Heart right ventricle (tissue), 16 donors: ENCODE measurements around the gene MYO1D. TPM values are rescaled to one million over a fixed set of nuclear protein-coding genes. Genes with fewer than 3 reads are reported as not detected.

Experiments used
- ATAC-seq, 8 donors: fragments of 200-7000 bp; cut with Tn5 transposase; one replicate each; pipeline ENCODE4 v1.9.1; 2020; ENCODE audit warnings: mild to moderate bottlenecking in 8 of 8, moderate library complexity in 8 of 8, moderate number of reproducible peaks in 1 of 8
- DNase-seq, 2 donors: peaks; one replicate each; pipeline ENCODE4 v3.0.0-alpha.2; 2020
- H3K27ac ChIP-seq, 10 donors: fragments of 200-600 bp; sonication (generic) in 2 of 10; one replicate each; pipeline versions ENCODE4 v1.5.0 to v1.8.0; 2020 to 2022; ENCODE audit warnings: mild to moderate bottlenecking in 3 of 10
- H3K27me3 ChIP-seq, 7 donors: fragments of 200-600 bp; one replicate each; pipeline ENCODE4 v1.8.0; 2021 to 2022; ENCODE audit warnings: mild to moderate bottlenecking in 2 of 7
- H3K36me3 ChIP-seq, 9 donors: fragments of 200-600 bp; sonication (generic) in 1 of 9; one replicate each; pipeline versions ENCODE4 v1.5.0 to v1.8.0; 2020 to 2022; ENCODE audit warnings: mild to moderate bottlenecking in 2 of 9
- H3K4me1 ChIP-seq, 9 donors: fragments of 200-600 bp; sonication (generic) in 1 of 9; one replicate each; pipeline versions ENCODE4 v1.5.0 to v1.8.0; 2020 to 2022; ENCODE audit warnings: mild to moderate bottlenecking in 4 of 9
- H3K4me3 ChIP-seq, 10 donors: fragments of 200-600 bp; sonication (generic) in 2 of 10; one replicate each; pipeline versions ENCODE4 v1.5.0 to v1.8.0; 2020 to 2022; ENCODE audit warnings: mild to moderate bottlenecking in 7 of 10, moderate library complexity in 2 of 10
- H3K9me3 ChIP-seq, 11 donors: fragments of 200-600 bp in 10 of 11; sonication (generic) in 2 of 11; one replicate each; pipeline versions ENCODE4 v1.5.0 to v1.8.0; 2013 to 2022; ENCODE audit warnings: mild to moderate bottlenecking in 2 of 11, control low read depth in 1 of 11, moderate library complexity in 1 of 11
- CTCF ChIP-seq, 9 donors: fragments of 200-600 bp; sonication (generic) in 2 of 9; IDR thresholded peaks; one replicate each; pipeline versions ENCODE4 v1.5.0 to v1.8.0; 2021 to 2022; ENCODE audit warnings: antibody characterized with exemption in 9 of 9, mild to moderate bottlenecking in 5 of 9, moderate library complexity in 1 of 9
- WGBS, 2 donors: extraction: QIAGEN DNeasy Blood & Tissue Kit; methylation state at CpG; one replicate each; pipeline ENCODE4 v1.1.7; 2013; ENCODE audit warnings: inconsistent platforms in 1 of 2; 5-methylcytosine and 5-hydroxymethylcytosine counted together
- intact Hi-C, 10 donors: fragments of 100-400 bp; cut with DNase I; formaldehyde crosslinking; loops; one replicate each; pipeline versions ENCODE4 v1.11.1 to v1.14.2; 2022
- polyA plus RNA-seq, 2 donors: library from polyadenylated mRNA; stranded (reverse); fragments of 200-250 nt; gene quantifications; one replicate each; pipeline ENCODE4 v1.2.3, GENCODE V29; 2013
- total RNA-seq, 10 donors: library from RNA; stranded (reverse); fragmentation: NEBNext Ultra II Directional in 3 of 10; extraction: Animal tissue kit (Norgen Biotek cat#: 25700) in 3 of 10; gene quantifications; one replicate each; pipeline versions ENCODE4 v1.2.1 to v1.2.4, GENCODE V29; 2021 to 2023
- donor health status: Arrhythmogenic right ventricular cardiomyopathy.
- donor health status: ischemic (EF 13 %, LVEDD 7.1; RV severe dilation, severe dysfunction).
- donor health status: healthy with polysubstance abuse.
- donor health status: DM: no; HTN: yes; CAD: no.
- donor health status: DM: no; HTN: no; CAD: no.
- donor health status: ischemic (EF 25% LVEDD 6.9; RV normal size, moderate dysfunction).
- donor health status: ischemic (EF 25% LVEDD 5.7; RV mildly dilated, moderate dysfunction).
- donor health status: healthy.
- donor health status: DM: yes; HTN: yes; CAD: no.
- donor health status: Ischemic cardiomyopathy.
- donor health status: ischemic (EF 35%, LVEDD 5.7; RV mildly dilated, moderate dysfunction).
- donor health status: nonischemic (EF 11% LVEDD 7.7; RV severe dilation, severe dysfunction).
- donor health status: DM: yes; HTN: yes; CAD: no.
- donor health status: PGD.
- donor health status: ischemic (EF 29% LVEDD 5.4; RV normal size, mild dysfunction).
- donor health status: nonischemic (EF 23%, LVEDD 6.1; RV moderate dilation, normal function).

Gene MYO1D
- total and polyA plus RNA-seq, 12 donors = 1.9 to 16.4 (median 6.7) TPM

- WGBS, 2 donors = 29 to 45% methylated on average over 45 of the region's 45 CpGs
- H3K9me3 ChIP-seq = no peaks in the 10 kb centered on the region
- peak; percentile 47 to 53 for DNase-seq
- H3K4me1 ChIP-seq = peaks cover 4 to 51% (median 24%) of the 10 kb centered on the region in 9 donors
- TF ChIP-seq CTCF (IDR thresholded peaks at IDR 0.05) = no peak
- intact Hi-C loops = loop anchor here in 3 of 10 donors (5.0 to 10.0 kb wide), 3 partner anchors 42 to 119 kb away; no protein-coding TSS in a partner anchor
- peak overlapping the region in 8 of 10 donors; percentile 19 to 77 (median 55) for H3K27ac ChIP-seq
- peak; percentile 48 to 86 (median 72) for ATAC-seq
- peaks cover 0 to 5% (median 0%) of the 10 kb centered on the region in 9 donors for H3K36me3 ChIP-seq
- no peaks in the 10 kb centered on the region for H3K27me3 ChIP-seq
- peak overlapping the region in 3 of 10 donors; percentile 0 to 24 (median 13) for H3K4me3 ChIP-seq
These were observed 381.3 kb downstream of the MYO1D start for GRCh38 chr17:32495359-32496231.

GRCh38 chr17:32494621-32495358 is 382.1 kb downstream of the MYO1D start:
- peak in 1 of 8 donors; percentile 28 for ATAC-seq
- TF ChIP-seq CTCF (IDR thresholded peaks at IDR 0.05) = no peak
- WGBS, 2 donors = 82 to 86% methylated on average over 34 of the region's 34 CpGs
- intact Hi-C loops = loop anchor here in 3 of 10 donors (5.0 to 10.0 kb wide), 3 partner anchors 43 to 120 kb away; no protein-coding TSS in a partner anchor
- peaks cover 4 to 51% (median 24%) of the 10 kb centered on the region in 9 donors for H3K4me1 ChIP-seq
- no peak for DNase-seq
- peak overlapping the region in 1 of 10 donors; percentile 13 for H3K4me3 ChIP-seq
- H3K27ac ChIP-seq = peak overlapping the region in 1 of 10 donors; percentile 56
- H3K36me3 ChIP-seq = peaks cover 0 to 13% (median 0%) of the 10 kb centered on the region in 9 donors
- no peaks in the 10 kb centered on the region for H3K9me3 ChIP-seq
- H3K27me3 ChIP-seq = no peaks in the 10 kb centered on the region

GRCh38 chr17:32493976-32494513 is 382.9 kb downstream of the MYO1D start:
- no peak for TF ChIP-seq CTCF (IDR thresholded peaks at IDR 0.05)
- WGBS, 2 donors = 94 to 97% methylated on average over 11 of the region's 11 CpGs
- Histone ChIP-seq H3K4me1 (peaks cover 4 to 51% (median 24%) of the 10 kb centered on the region in 9 donors), H3K4me3 (no peak overlapping the region), H3K9me3 (no peaks in the 10 kb centered on the region), H3K36me3 (peaks cover 0 to 15% (median 0%) of the 10 kb centered on the region in 9 donors), H3K27me3 (no peaks in the 10 kb centered on the region), H3K27ac (no peak overlapping the region)
- DNase-seq = no peak
- no peak for ATAC-seq
- intact Hi-C loops = loop anchor here in 2 of 10 donors (2.0 to 10.0 kb wide), 3 partner anchors 25 to 121 kb away; no protein-coding TSS in a partner anchor

- peaks cover 4 to 56% (median 24%) of the 10 kb centered on the region in 9 donors for H3K4me1 ChIP-seq
- no peak for TF ChIP-seq CTCF (IDR thresholded peaks at IDR 0.05)
- no peaks in the 10 kb centered on the region for H3K27me3 ChIP-seq
- intact Hi-C loops = loop anchor here in 2 of 10 donors (2.0 to 10.0 kb wide), 3 partner anchors 25 to 121 kb away; no protein-coding TSS in a partner anchor
- no peaks in the 10 kb centered on the region for H3K9me3 ChIP-seq
- ATAC-seq = no peak
- 86% methylated on average over 15 of the region's 15 CpGs for WGBS, 2 donors
- peaks cover 0 to 16% (median 0%) of the 10 kb centered on the region in 9 donors for H3K36me3 ChIP-seq
- no peak overlapping the region for H3K4me3 ChIP-seq
- H3K27ac ChIP-seq = no peak overlapping the region
- no peak for DNase-seq
These were observed 383.4 kb downstream of the MYO1D start for GRCh38 chr17:32493571-32493970.
